HuH-7.5 (cell line): ENCODE measurements around the gene CNGA3.
A peak's percentile ranks its signal among the peaks of the same experiment; 100 is the strongest.

ENCODE experiments used
- DNase-seq: peaks from one replicate; pipeline ENCODE4 v3.0.0; 2011; ENCODE audit warnings: low spot score

Gene CNGA3

GRCh38 chr2:98444436-98445176 is 98.3 kb downstream of the CNGA3 start, which contains the start of gene INPP4A:
INPP4A (plus strand) TSS chr2:98444858; CDS start chr2:98520049, 75,191 bp downstream.
- peak; percentile 84 for DNase-seq

DNA sequence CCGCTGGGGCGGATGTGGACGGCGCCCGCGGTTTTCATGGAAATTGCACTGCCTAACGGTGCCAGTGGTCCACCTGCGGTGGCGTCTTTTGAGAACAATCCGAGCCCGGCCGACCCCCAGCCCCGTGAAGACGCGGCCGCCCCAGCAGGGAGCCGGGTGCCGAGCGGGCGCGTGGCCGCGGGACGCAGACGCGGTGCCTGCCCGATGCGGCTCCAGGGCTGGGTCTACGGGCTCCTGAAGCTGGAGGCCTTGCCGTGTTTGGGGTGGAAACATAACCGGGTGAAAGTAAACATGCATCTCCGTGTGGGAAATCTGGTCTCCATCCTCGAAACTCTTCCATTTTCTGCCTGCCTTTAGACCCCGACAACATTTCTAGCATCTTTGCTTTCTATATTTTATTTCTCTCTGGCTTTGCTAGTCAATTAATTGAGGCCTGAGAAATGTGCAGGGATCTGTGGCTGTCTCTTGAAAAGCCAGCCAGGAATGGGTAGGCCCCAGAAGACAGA is 99.0 kb downstream of the CNGA3 start:
- peak; percentile 51 for DNase-seq

DNA sequence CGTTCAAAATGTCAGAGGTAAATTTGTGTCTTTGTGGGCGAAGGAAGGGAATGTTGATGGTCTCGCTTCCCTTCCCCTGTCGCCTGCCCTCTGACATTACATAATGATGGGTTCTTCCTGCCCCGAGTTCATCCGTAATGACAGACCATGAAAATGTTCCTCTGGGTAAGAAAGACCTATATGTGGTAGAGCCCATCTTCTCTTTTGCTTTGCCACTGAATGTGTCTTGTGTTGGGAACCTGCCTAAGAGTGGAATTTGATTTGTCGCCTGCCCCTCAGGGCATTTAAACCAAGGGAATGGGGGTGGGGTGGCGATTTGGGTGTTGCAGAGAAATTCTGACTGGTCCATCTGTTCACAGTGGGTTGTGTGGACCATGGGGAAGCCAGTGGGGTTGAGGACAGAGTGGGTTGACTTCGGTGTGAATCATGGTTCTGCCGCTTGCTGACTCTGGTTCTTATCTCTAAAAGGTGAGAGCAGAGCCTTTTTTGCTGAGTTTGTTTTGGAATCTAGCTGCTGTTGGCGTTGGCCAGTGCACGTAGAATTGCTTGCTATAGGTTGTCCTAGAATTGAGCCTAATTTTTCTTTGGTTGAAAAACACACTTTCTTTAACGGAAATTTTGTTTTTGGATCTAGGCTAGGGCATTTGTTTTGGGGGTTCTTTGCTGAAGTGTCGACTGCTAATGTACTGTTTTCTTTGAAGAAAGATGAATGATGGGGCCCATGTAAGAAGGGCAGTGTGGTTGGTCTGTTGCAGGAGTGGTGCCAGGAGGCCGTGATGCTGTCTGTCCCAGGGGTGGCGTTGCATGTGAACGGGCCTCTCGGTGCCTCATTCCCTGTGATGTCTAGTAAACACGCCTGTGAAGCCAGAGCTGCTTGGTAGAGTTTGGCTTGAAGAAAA is 99.7 kb downstream of the CNGA3 start:
- DNase-seq: no peak

GRCh38 chr2:98446850-98447249 is 100.6 kb downstream of the CNGA3 start:
- no peak for DNase-seq
